Endothelial cell (in vitro differentiated cells): ENCODE measurements around the gene EIF4G3. TPM values are rescaled to one million over a fixed set of nuclear protein-coding genes. Genes with fewer than 3 reads are reported as not detected.

Experiments
- DNase-seq: peaks from one replicate; pipeline ENCODE4 v3.0.0; 2021; ENCODE audit warnings: low spot score
- H3K27ac Mint-ChIP-seq: one replicate; pipeline ENCODE4 v1.8.0; 2021; ENCODE audit warnings: mixed read lengths, inconsistent platforms; ENCODE audit not compliant: unreplicated experiment
- H3K27me3 Mint-ChIP-seq: one replicate; pipeline ENCODE4 v1.8.0; 2021; ENCODE audit warnings: mild to moderate bottlenecking, moderate library complexity, mixed read lengths, inconsistent platforms; ENCODE audit not compliant: unreplicated experiment
- H3K36me3 Mint-ChIP-seq: one replicate; pipeline ENCODE4 v1.8.0; 2021; ENCODE audit warnings: mild to moderate bottlenecking, low read depth, mixed read lengths, inconsistent platforms; ENCODE audit not compliant: unreplicated experiment
- H3K4me1 Mint-ChIP-seq: one replicate; pipeline ENCODE4 v1.8.0; 2021; ENCODE audit warnings: mild to moderate bottlenecking, mixed read lengths, inconsistent platforms; ENCODE audit not compliant: unreplicated experiment
- H3K4me3 Mint-ChIP-seq: one replicate; pipeline ENCODE4 v1.8.0; 2021; ENCODE audit warnings: mild to moderate bottlenecking, mixed read lengths, inconsistent platforms; ENCODE audit not compliant: unreplicated experiment
- H3K9me3 Mint-ChIP-seq: one replicate; pipeline ENCODE4 v1.8.0; 2021; ENCODE audit warnings: mixed read lengths, inconsistent platforms; ENCODE audit not compliant: unreplicated experiment
- CTCF ChIP-seq: fragments of 200-600 bp; sonication (generic); IDR thresholded peaks from one replicate; pipeline ENCODE4 v1.5.0; 2021; ENCODE audit warnings: antibody characterized with exemption; ENCODE audit not compliant: unreplicated experiment
- total RNA-seq: library from RNA; stranded (reverse); fragmentation: NEBNext Ultra II Directional; extraction: Animal tissue kit (Norgen Biotek cat#: 25700); gene quantifications from one replicate; pipeline ENCODE4 v1.2.1, GENCODE V29; 2021; ENCODE audit not compliant: unreplicated experiment

EIF4G3 gene
- total RNA-seq, 1 donor from 2014 or later = 87.6 TPM

GRCh38 chr1:21045351-21045750, 131.3 kb downstream of the EIF4G3 start:
- H3K4me3 Mint-ChIP-seq = no peak overlapping the region
- TF ChIP-seq CTCF = no peak
- no peak overlapping the region for H3K27ac Mint-ChIP-seq
- no peaks in the 10 kb centered on the region for H3K27me3 Mint-ChIP-seq
- H3K9me3 Mint-ChIP-seq = no peaks in the 10 kb centered on the region
- peaks cover 7% of the 10 kb centered on the region for H3K36me3 Mint-ChIP-seq
- H3K4me1 Mint-ChIP-seq = no peaks in the 10 kb centered on the region
- DNase-seq = no peak

- Mint-ChIP-seq H3K27me3 (peaks cover 1% of the 10 kb centered on the region), H3K9me3 (no peaks in the 10 kb centered on the region), H3K36me3 (peaks cover 4% of the 10 kb centered on the region), H3K4me1 (no peaks in the 10 kb centered on the region), H3K27ac (no peak overlapping the region), H3K4me3 (no peak overlapping the region)
- TF ChIP-seq CTCF = no peak
- DNase-seq = no peak
Measured at GRCh38 chr1:21042929-21043605, 133.6 kb downstream of the EIF4G3 start.

GRCh38 chr1:21041541-21041940, 135.2 kb downstream of the EIF4G3 start:
- no peaks in the 10 kb centered on the region for H3K9me3 Mint-ChIP-seq
- peaks cover 7% of the 10 kb centered on the region for H3K36me3 Mint-ChIP-seq
- no peak for DNase-seq
- no peak for TF ChIP-seq CTCF
- H3K4me1 Mint-ChIP-seq = no peaks in the 10 kb centered on the region
- H3K4me3 Mint-ChIP-seq = no peak overlapping the region
- peaks cover 1% of the 10 kb centered on the region for H3K27me3 Mint-ChIP-seq
- H3K27ac Mint-ChIP-seq = no peak overlapping the region

GRCh38 chr1:21037091-21037490, 139.6 kb downstream of the EIF4G3 start:
- H3K27ac Mint-ChIP-seq = no peak overlapping the region
- H3K4me1 Mint-ChIP-seq = no peaks in the 10 kb centered on the region
- no peak overlapping the region for H3K4me3 Mint-ChIP-seq
- H3K9me3 Mint-ChIP-seq = no peaks in the 10 kb centered on the region
- H3K27me3 Mint-ChIP-seq = peaks cover 7% of the 10 kb centered on the region
- peaks cover 15% of the 10 kb centered on the region for H3K36me3 Mint-ChIP-seq
- DNase-seq = no peak
- TF ChIP-seq CTCF = no peak

- H3K4me1 Mint-ChIP-seq = no peaks in the 10 kb centered on the region
- TF ChIP-seq CTCF = no peak
- no peaks in the 10 kb centered on the region for H3K9me3 Mint-ChIP-seq
- H3K36me3 Mint-ChIP-seq = peaks cover 13% of the 10 kb centered on the region
- H3K4me3 Mint-ChIP-seq = no peak overlapping the region
- peaks cover 7% of the 10 kb centered on the region for H3K27me3 Mint-ChIP-seq
- no peak for DNase-seq
- no peak overlapping the region for H3K27ac Mint-ChIP-seq
Measured at GRCh38 chr1:21035794-21036193, 140.9 kb downstream of the EIF4G3 start.
